Effector memory CD8-positive, alpha-beta T cell (primary cell): ENCODE measurements around the gene FMOD.
A peak's percentile ranks its signal among the peaks of the same experiment; 100 is the strongest.
"Not testable (repeated sequence)": the region's sequence is repeated elsewhere in the genome, so short reads cannot be mapped to it uniquely, and the experiment has no call there.

Experiments
- ATAC-seq: fragments of 150-1000 bp; cut with Tn5 transposase; replicated peaks from 2 replicates; pipeline ENCODE4 v1.10.0; 2021; ENCODE audit warnings: mild to moderate bottlenecking, moderate library complexity
- DNase-seq, 3 experiments: peaks; one replicate each; pipeline ENCODE4 v3.0.0; 2021
- H3K27ac Mint-ChIP-seq, 2 donors: one replicate each; pipeline ENCODE4 v1.8.0; 2022; ENCODE audit warnings: mild to moderate bottlenecking in 2 of 2, mixed read lengths in 2 of 2, moderate library complexity in 2 of 2
- H3K27me3 Mint-ChIP-seq, 2 donors: one replicate each; pipeline ENCODE4 v1.8.0; 2022; ENCODE audit warnings: mixed read lengths in 2 of 2
- H3K36me3 Mint-ChIP-seq: one replicate; pipeline ENCODE4 v1.8.0; 2022; ENCODE audit warnings: mild to moderate bottlenecking, moderate library complexity, mixed read lengths; ENCODE audit not compliant: insufficient read depth
- H3K4me1 Mint-ChIP-seq, 2 donors: one replicate each; pipeline ENCODE4 v1.8.0; 2022; ENCODE audit warnings: low read depth in 2 of 2, mixed read lengths in 2 of 2
- H3K4me3 Mint-ChIP-seq, 2 donors: one replicate each; pipeline ENCODE4 v1.8.0; 2022; ENCODE audit warnings: mild to moderate bottlenecking in 2 of 2, mixed read lengths in 2 of 2, moderate library complexity in 2 of 2
- H3K9me3 Mint-ChIP-seq, 2 donors: one replicate each; pipeline ENCODE4 v1.8.0; 2022; ENCODE audit warnings: mixed read lengths in 2 of 2

Gene FMOD

GRCh38 chr1:203302894-203303293 is 48.0 kb downstream of the FMOD start:
- Mint-ChIP-seq H3K36me3 (peaks cover 41% of the 10 kb centered on the region), H3K27ac (peak overlapping the region; percentile 99 to 100), H3K4me3 (peak overlapping the region in 1 of 2 donors; percentile 9), H3K27me3 (no peaks in the 10 kb centered on the region), H3K9me3 (no peaks in the 10 kb centered on the region), H3K4me1 (peaks cover 34 to 40% of the 10 kb centered on the region in 2 donors)
- DNase-seq (no peak), ATAC-seq (no peak)

- Mint-ChIP-seq H3K36me3 (peaks cover 37% of the 10 kb centered on the region), H3K9me3 (no peaks in the 10 kb centered on the region), H3K4me1 (peaks cover 32 to 35% of the 10 kb centered on the region in 2 donors), H3K4me3 (no peak overlapping the region), H3K27me3 (no peaks in the 10 kb centered on the region), H3K27ac (peak overlapping the region; percentile 99 to 100)
- ATAC-seq (no peak), DNase-seq (no peak)
These were observed 48.5 kb downstream of the FMOD start for GRCh38 chr1:203302456-203302855.

GRCh38 chr1:203301331-203301668 is 49.6 kb downstream of the FMOD start:
- peaks cover 25 to 27% of the 10 kb centered on the region in 2 donors for H3K4me1 Mint-ChIP-seq

GRCh38 chr1:203300441-203301330 is 50.2 kb downstream of the FMOD start:
- ATAC-seq = no peak
- H3K4me1 Mint-ChIP-seq = peaks cover 25 to 29% of the 10 kb centered on the region in 2 donors
- peak overlapping the region in 1 of 2 donors; percentile 71 for H3K27ac Mint-ChIP-seq
- DNase-seq = no peak
- no peaks in the 10 kb centered on the region for H3K27me3 Mint-ChIP-seq
- H3K4me3 Mint-ChIP-seq = no peak overlapping the region
- H3K36me3 Mint-ChIP-seq = peaks cover 19% of the 10 kb centered on the region
- H3K9me3 Mint-ChIP-seq = no peaks in the 10 kb centered on the region

More at GRCh38 chr1:203301331-203301668, 49.6 kb downstream of the FMOD start:
- Mint-ChIP-seq H3K27me3 (no peaks in the 10 kb centered on the region), H3K4me3 (no peak overlapping the region), H3K9me3 (no peaks in the 10 kb centered on the region), H3K27ac (no peak overlapping the region), H3K36me3 (peaks cover 25% of the 10 kb centered on the region)
- no peak for DNase-seq
- ATAC-seq = no peak

- Mint-ChIP-seq H3K4me1 (peaks cover 29 to 31% of the 10 kb centered on the region in 2 donors), H3K36me3 (peaks cover 11% of the 10 kb centered on the region), H3K27ac (peak overlapping the region in 1 of 2 donors; percentile 71)
- not testable (repeated sequence) for H3K27me3 Mint-ChIP-seq, ATAC-seq, H3K9me3 Mint-ChIP-seq, H3K4me3 Mint-ChIP-seq, DNase-seq
These were observed 51.0 kb downstream of the FMOD start for GRCh38 chr1:203299719-203300429.

- Mint-ChIP-seq H3K4me3 (no peak overlapping the region), H3K27ac (peak overlapping the region in 1 of 2 donors; percentile 51), H3K9me3 (no peaks in the 10 kb centered on the region), H3K36me3 (peaks cover 4% of the 10 kb centered on the region), H3K4me1 (peaks cover 25% of the 10 kb centered on the region in 2 donors), H3K27me3 (no peaks in the 10 kb centered on the region)
- ATAC-seq (peak; percentile 39), DNase-seq (no peak)
These were observed 51.8 kb downstream of the FMOD start for GRCh38 chr1:203299169-203299568.

GRCh38 chr1:203296460-203297073 is 54.4 kb downstream of the FMOD start:
- DNase-seq (no peak), ATAC-seq (no peak)
- no peaks in the 10 kb centered on the region for H3K27me3 Mint-ChIP-seq
- H3K4me3 Mint-ChIP-seq = no peak overlapping the region
- no peaks in the 10 kb centered on the region for H3K9me3 Mint-ChIP-seq
- H3K4me1 Mint-ChIP-seq = peaks cover 14 to 16% of the 10 kb centered on the region in 2 donors
- peak overlapping the region; percentile 46 to 60 for H3K27ac Mint-ChIP-seq
- H3K36me3 Mint-ChIP-seq = no peaks in the 10 kb centered on the region

GRCh38 chr1:203295796-203296195 is 55.1 kb downstream of the FMOD start:
- Mint-ChIP-seq H3K36me3 (peaks cover 4% of the 10 kb centered on the region), H3K4me1 (peaks cover 17 to 21% of the 10 kb centered on the region in 2 donors), H3K4me3 (no peak overlapping the region), H3K9me3 (no peaks in the 10 kb centered on the region), H3K27me3 (no peaks in the 10 kb centered on the region), H3K27ac (peak overlapping the region; percentile 38 to 60)
- DNase-seq (no peak), ATAC-seq (peak; percentile 59)

- Mint-ChIP-seq H3K27ac (peak overlapping the region; percentile 99), H3K4me1 (peaks cover 53 to 59% of the 10 kb centered on the region in 2 donors), H3K4me3 (peak overlapping the region; percentile 73 to 83), H3K9me3 (no peaks in the 10 kb centered on the region), H3K36me3 (peaks cover 37% of the 10 kb centered on the region), H3K27me3 (no peaks in the 10 kb centered on the region)
- DNase-seq = no peak
- ATAC-seq = no peak
These were observed 59.5 kb downstream of the FMOD start for GRCh38 chr1:203291201-203292096.
